HepG2 (cell line): ENCODE data around the gene RSAD1. TPM values are rescaled to one million over a fixed set of nuclear protein-coding genes. Genes with fewer than 3 reads are reported as not detected.

Source experiments
- FIP1L1 ChIP-seq: fragments of 200-400 bp; formaldehyde crosslinking; IDR thresholded peaks from 2 replicates; pipeline ENCODE4 v1.6.1; 2018; ENCODE audit warnings: low read depth, mild to moderate bottlenecking, low read length, moderate library complexity, borderline replicate concordance; ENCODE audit not compliant: insufficient read depth
- HOXA5 ChIP-seq: sonication (generic); formaldehyde crosslinking; IDR thresholded peaks from 2 replicates; pipeline ENCODE4 v1.4.0; 2020; ENCODE audit warnings: missing genetic modification reagents
- KLF12 ChIP-seq: sonication (generic); formaldehyde crosslinking; IDR thresholded peaks from 2 replicates; pipeline ENCODE4 v1.4.0; 2020; ENCODE audit warnings: missing genetic modification reagents, borderline replicate concordance
- NFKB2 ChIP-seq: sonication (generic); formaldehyde crosslinking; IDR thresholded peaks from 2 replicates; pipeline ENCODE4 v1.4.0; 2020; ENCODE audit warnings: missing genetic modification reagents, borderline replicate concordance
- NONO ChIP-seq, 2 experiments: fragments of 450-650 bp in 1 of 2; sonication (generic) in 1 of 2; formaldehyde crosslinking in 1 of 2; IDR thresholded peaks in 1 of 2; conservative IDR thresholded peaks in 1 of 2; 2 replicates each; pipeline versions ENCODE4 v1.6.1 to v1.8.0; 2017 to 2022; ENCODE audit warnings: mild to moderate bottlenecking in 1 of 2, missing genetic modification reagents in 1 of 2, moderate library complexity in 1 of 2
- NR1H2 ChIP-seq: sonication (generic); formaldehyde crosslinking; IDR thresholded peaks from 2 replicates; pipeline ENCODE4 v1.8.1; 2022; ENCODE audit warnings: low read depth, missing genetic modification reagents, borderline replicate concordance
- RAD21 ChIP-seq: fragments of 450-650 bp; formaldehyde crosslinking; IDR thresholded peaks from 2 replicates; pipeline ENCODE4 v1.5.0; 2020; ENCODE audit warnings: mild to moderate bottlenecking
- SATB2 ChIP-seq: sonication (generic); formaldehyde crosslinking; IDR thresholded peaks from 2 replicates; pipeline ENCODE4 v1.5.0; 2020; ENCODE audit warnings: missing genetic modification reagents
- SOX13 ChIP-seq, 3 experiments: fragments of 450-650 bp in 1 of 3; sonication (generic) in 1 of 3; formaldehyde crosslinking in 1 of 3; IDR thresholded peaks in 2 of 3; conservative IDR thresholded peaks in 1 of 3; 2 replicates each; pipeline versions ENCODE4 v1.5.0 to v1.6.1; 2016 to 2020; ENCODE audit warnings: antibody characterized with exemption in 1 of 3, mild to moderate bottlenecking in 1 of 3, missing compliant biosample characterization in 1 of 3, missing genetic modification reagents in 1 of 3, moderate library complexity in 1 of 3
- ZNF530 ChIP-seq: sonication (generic); formaldehyde crosslinking; IDR thresholded peaks from 2 replicates; pipeline ENCODE4 v1.5.0; 2020; ENCODE audit warnings: low read depth, mild to moderate bottlenecking, missing genetic modification reagents
- ZNF841 ChIP-seq: sonication (generic); formaldehyde crosslinking; IDR thresholded peaks from 2 replicates; pipeline ENCODE4 v1.8.1; 2023; ENCODE audit warnings: missing genetic modification reagents, borderline replicate concordance
- ZSCAN20 ChIP-seq: sonication (generic); formaldehyde crosslinking; IDR thresholded peaks from 2 replicates; pipeline ENCODE4 v1.4.0; 2020; ENCODE audit warnings: missing genetic modification reagents, mild to moderate bottlenecking, borderline replicate concordance
- polyA plus RNA-seq, 8 experiments: library from polyadenylated mRNA; depleted of rRNA in 3 of 8; stranded (reverse) in 7 of 8; unstranded in 1 of 8; fragments of >200 nt; fragmentation: Illumina TruSeq in 4 of 8; extraction: Trizol in 4 of 8; gene quantifications; 2 replicates each; pipeline versions ENCODE4 v1.2.1 to v1.2.3, GENCODE V29; 2011 to 2016; ENCODE audit warnings: low read depth in 4 of 8, missing spikeins in 1 of 8, mixed read lengths in 1 of 8; ENCODE audit not compliant: insufficient read depth in 1 of 8
- total RNA-seq, 5 experiments: library from RNA; depleted of rRNA; stranded (reverse); fragments of >200 nt; fragmentation: Illumina TruSeq; extraction: Trizol; gene quantifications; 2 replicates each; pipeline ENCODE4 v1.2.3, GENCODE V29; 2016; ENCODE audit warnings: low read depth in 1 of 5
- TF ChIP-seq, protein P1 (sequence below): IDR thresholded peaks from 2 replicates; pipeline ENCODE4 v1.6.1; 2016; ENCODE audit warnings: low read depth
- TF ChIP-seq, protein P2 (sequence below): sonication (generic); formaldehyde crosslinking; IDR thresholded peaks from 2 replicates; pipeline ENCODE4 v1.9.0; 2021; ENCODE audit warnings: mild to moderate bottlenecking, missing genetic modification reagents
- TF ChIP-seq, protein P3 (sequence below): sonication (generic); formaldehyde crosslinking; IDR thresholded peaks from 2 replicates; pipeline ENCODE4 v1.5.0; 2020; ENCODE audit warnings: mild to moderate bottlenecking, missing genetic modification reagents
- TF ChIP-seq, protein P4 (sequence below): sonication (generic); formaldehyde crosslinking; IDR thresholded peaks from 2 replicates; pipeline ENCODE4 v1.4.0; 2020; ENCODE audit warnings: mild to moderate bottlenecking, missing genetic modification reagents

Gene RSAD1
- total and polyA plus RNA-seq, 2 of the 13 experiments (the other 11 are each of a cell fraction or from before 2014, with no cell fraction given), result 22.7 to 27.7 TPM

DNA sequence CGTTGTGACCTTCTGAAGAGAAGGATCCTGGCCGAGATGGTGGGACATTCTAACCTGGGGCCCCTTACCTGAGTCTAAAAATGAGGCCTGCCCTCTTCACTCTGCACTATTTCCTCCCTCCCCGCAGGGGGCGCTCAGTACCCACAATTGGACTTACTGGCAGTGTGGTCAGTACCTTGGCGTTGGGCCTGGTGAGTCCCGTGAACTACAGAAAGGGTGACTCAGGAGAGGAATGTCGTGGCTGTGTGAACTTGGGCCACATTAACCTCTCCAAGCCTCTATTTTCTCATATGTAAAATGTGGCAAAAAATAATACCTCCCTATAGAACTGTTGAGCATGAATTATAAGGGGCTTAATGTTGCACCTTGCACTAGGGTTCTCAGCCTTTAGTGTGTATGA, 3.9 kb downstream of the RSAD1 start (continued):
- TF ChIP-seq HOXA5 (CRISPR knock-in tag), result peak; percentile 65; the same call in 1 of the 2 replicates
- no peak for TF ChIP-seq NR1H2 (CRISPR knock-in tag)
- TF ChIP-seq, protein P1, sequence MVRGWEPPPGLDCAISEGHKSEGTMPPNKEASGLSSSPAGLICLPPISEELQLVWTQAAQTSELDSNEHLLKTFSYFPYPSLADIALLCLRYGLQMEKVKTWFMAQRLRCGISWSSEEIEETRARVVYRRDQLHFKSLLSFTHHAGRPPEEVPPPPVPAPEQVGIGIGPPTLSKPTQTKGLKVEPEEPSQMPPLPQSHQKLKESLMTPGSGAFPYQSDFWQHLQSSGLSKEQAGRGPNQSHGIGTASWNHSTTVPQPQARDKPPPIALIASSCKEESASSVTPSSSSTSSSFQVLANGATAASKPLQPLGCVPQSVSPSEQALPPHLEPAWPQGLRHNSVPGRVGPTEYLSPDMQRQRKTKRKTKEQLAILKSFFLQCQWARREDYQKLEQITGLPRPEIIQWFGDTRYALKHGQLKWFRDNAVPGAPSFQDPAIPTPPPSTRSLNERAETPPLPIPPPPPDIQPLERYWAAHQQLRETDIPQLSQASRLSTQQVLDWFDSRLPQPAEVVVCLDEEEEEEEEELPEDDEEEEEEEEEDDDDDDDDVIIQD (CRISPR knock-in tag), result peak; percentile 59; the same call in 1 of the 2 replicates
- TF ChIP-seq, protein P2, sequence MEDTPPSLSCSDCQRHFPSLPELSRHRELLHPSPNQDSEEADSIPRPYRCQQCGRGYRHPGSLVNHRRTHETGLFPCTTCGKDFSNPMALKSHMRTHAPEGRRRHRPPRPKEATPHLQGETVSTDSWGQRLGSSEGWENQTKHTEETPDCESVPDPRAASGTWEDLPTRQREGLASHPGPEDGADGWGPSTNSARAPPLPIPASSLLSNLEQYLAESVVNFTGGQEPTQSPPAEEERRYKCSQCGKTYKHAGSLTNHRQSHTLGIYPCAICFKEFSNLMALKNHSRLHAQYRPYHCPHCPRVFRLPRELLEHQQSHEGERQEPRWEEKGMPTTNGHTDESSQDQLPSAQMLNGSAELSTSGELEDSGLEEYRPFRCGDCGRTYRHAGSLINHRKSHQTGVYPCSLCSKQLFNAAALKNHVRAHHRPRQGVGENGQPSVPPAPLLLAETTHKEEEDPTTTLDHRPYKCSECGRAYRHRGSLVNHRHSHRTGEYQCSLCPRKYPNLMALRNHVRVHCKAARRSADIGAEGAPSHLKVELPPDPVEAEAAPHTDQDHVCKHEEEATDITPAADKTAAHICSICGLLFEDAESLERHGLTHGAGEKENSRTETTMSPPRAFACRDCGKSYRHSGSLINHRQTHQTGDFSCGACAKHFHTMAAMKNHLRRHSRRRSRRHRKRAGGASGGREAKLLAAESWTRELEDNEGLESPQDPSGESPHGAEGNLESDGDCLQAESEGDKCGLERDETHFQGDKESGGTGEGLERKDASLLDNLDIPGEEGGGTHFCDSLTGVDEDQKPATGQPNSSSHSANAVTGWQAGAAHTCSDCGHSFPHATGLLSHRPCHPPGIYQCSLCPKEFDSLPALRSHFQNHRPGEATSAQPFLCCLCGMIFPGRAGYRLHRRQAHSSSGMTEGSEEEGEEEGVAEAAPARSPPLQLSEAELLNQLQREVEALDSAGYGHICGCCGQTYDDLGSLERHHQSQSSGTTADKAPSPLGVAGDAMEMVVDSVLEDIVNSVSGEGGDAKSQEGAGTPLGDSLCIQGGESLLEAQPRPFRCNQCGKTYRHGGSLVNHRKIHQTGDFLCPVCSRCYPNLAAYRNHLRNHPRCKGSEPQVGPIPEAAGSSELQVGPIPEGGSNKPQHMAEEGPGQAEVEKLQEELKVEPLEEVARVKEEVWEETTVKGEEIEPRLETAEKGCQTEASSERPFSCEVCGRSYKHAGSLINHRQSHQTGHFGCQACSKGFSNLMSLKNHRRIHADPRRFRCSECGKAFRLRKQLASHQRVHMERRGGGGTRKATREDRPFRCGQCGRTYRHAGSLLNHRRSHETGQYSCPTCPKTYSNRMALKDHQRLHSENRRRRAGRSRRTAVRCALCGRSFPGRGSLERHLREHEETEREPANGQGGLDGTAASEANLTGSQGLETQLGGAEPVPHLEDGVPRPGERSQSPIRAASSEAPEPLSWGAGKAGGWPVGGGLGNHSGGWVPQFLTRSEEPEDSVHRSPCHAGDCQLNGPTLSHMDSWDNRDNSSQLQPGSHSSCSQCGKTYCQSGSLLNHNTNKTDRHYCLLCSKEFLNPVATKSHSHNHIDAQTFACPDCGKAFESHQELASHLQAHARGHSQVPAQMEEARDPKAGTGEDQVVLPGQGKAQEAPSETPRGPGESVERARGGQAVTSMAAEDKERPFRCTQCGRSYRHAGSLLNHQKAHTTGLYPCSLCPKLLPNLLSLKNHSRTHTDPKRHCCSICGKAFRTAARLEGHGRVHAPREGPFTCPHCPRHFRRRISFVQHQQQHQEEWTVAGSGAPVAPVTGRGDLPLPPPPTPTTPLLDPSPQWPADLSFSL (CRISPR knock-in tag), result no peak
- TF ChIP-seq KLF12 (CRISPR knock-in tag), result no peak
- TF ChIP-seq, protein P3, sequence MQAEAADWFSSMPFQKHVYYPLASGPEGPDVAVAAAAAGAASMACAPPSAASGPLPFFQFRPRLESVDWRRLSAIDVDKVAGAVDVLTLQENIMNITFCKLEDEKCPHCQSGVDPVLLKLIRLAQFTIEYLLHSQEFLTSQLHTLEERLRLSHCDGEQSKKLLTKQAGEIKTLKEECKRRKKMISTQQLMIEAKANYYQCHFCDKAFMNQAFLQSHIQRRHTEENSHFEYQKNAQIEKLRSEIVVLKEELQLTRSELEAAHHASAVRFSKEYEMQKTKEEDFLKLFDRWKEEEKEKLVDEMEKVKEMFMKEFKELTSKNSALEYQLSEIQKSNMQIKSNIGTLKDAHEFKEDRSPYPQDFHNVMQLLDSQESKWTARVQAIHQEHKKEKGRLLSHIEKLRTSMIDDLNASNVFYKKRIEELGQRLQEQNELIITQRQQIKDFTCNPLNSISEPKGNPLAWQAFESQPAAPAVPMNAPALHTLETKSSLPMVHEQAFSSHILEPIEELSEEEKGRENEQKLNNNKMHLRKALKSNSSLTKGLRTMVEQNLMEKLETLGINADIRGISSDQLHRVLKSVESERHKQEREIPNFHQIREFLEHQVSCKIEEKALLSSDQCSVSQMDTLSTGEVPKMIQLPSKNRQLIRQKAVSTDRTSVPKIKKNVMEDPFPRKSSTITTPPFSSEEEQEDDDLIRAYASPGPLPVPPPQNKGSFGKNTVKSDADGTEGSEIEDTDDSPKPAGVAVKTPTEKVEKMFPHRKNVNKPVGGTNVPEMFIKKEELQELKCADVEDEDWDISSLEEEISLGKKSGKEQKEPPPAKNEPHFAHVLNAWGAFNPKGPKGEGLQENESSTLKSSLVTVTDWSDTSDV, result no peak
- no peak for TF ChIP-seq ZNF841
- TF ChIP-seq NFKB2 (CRISPR knock-in tag), result no peak
- TF ChIP-seq ZNF530, result no peak
- TF ChIP-seq ZSCAN20, result no peak
- TF ChIP-seq FIP1L1, result no peak
- no peak for TF ChIP-seq NONO (IDR thresholded peaks at IDR 0.05)
- TF ChIP-seq NONO (CRISPR knock-in tag; conservative IDR thresholded peaks at IDR 0.05), result no peak
- peak; percentile 98 for TF ChIP-seq RAD21 (CRISPR knock-in tag)
- no peak for TF ChIP-seq SATB2 (CRISPR knock-in tag)
- TF ChIP-seq SOX13 (IDR thresholded peaks at IDR 0.05), result no peak
- TF ChIP-seq SOX13 (CRISPR knock-in tag; conservative IDR thresholded peaks at IDR 0.05 in 1 of 2, IDR thresholded peaks at IDR 0.05 in 1 of 2), result peak in 1 of 2 experiments; percentile 46; a peak in 2 of 4 replicates
- TF ChIP-seq, protein P4, sequence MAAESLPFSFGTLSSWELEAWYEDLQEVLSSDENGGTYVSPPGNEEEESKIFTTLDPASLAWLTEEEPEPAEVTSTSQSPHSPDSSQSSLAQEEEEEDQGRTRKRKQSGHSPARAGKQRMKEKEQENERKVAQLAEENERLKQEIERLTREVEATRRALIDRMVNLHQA (CRISPR knock-in tag), result no peak
